HFF-Myc (cell line): ENCODE measurements around the gene BPIFB4.

Experiments used
- DNase-seq: peaks from one replicate; pipeline ENCODE4 v3.0.0-alpha.2; 2011; ENCODE audit warnings: low read depth; ENCODE audit errors: extremely low read depth
- H3K4me3 ChIP-seq: replicated peaks from 2 replicates; pipeline ENCODE4 v1.5.1; 2011; ENCODE audit warnings: low read depth, mild to moderate bottlenecking, control low read depth, low read length
- CTCF ChIP-seq: IDR thresholded peaks from 2 replicates; pipeline ENCODE4 v1.5.1; 2012; ENCODE audit warnings: mild to moderate bottlenecking, low read depth, low read length, control low read depth; ENCODE audit errors: missing control alignments

BPIFB4 gene

GRCh38 chr20:33082546-33082945 lies 3.1 kb downstream of the BPIFB4 start:
- no peak for DNase-seq
- TF ChIP-seq CTCF, result no peak
- no peak overlapping the region for H3K4me3 ChIP-seq

GRCh38 chr20:33083544-33084340 lies 4.3 kb downstream of the BPIFB4 start:
- DNase-seq, result no peak

GRCh38 chr20:33084722-33085121 lies 5.3 kb downstream of the BPIFB4 start:
- no peak for DNase-seq
- no peak for TF ChIP-seq CTCF
- no peak overlapping the region for H3K4me3 ChIP-seq

More at GRCh38 chr20:33083544-33084340, 4.3 kb downstream of the BPIFB4 start:
- H3K4me3 ChIP-seq, result no peak overlapping the region
- no peak for TF ChIP-seq CTCF

GRCh38 chr20:33086052-33086722 lies 6.7 kb downstream of the BPIFB4 start:
- no peak overlapping the region for H3K4me3 ChIP-seq
- no peak for DNase-seq
- TF ChIP-seq CTCF, result no peak

GRCh38 chr20:33091147-33091546 lies 11.7 kb downstream of the BPIFB4 start:
- no peak for TF ChIP-seq CTCF
- H3K4me3 ChIP-seq, result no peak overlapping the region
- DNase-seq, result no peak

GRCh38 chr20:33091693-33092092 lies 12.2 kb downstream of the BPIFB4 start:
- no peak overlapping the region for H3K4me3 ChIP-seq
- no peak for TF ChIP-seq CTCF
- DNase-seq, result no peak

GRCh38 chr20:33092361-33092760 lies 12.9 kb downstream of the BPIFB4 start:
- H3K4me3 ChIP-seq, result no peak overlapping the region
- no peak for DNase-seq
- TF ChIP-seq CTCF, result no peak
